ENCODE data around the gene OBSCN. TPM values are rescaled to one million over a fixed set of nuclear protein-coding genes. Genes with fewer than 3 reads are reported as not detected.

The OBSCN gene
- total and polyA plus RNA-seq, 10 of the 15 experiments (the other 5 are each of a cell fraction or from before 2014, with no cell fraction given): 0.01 to 0.36 (median 0.08) TPM; not detected in 2

DNA sequence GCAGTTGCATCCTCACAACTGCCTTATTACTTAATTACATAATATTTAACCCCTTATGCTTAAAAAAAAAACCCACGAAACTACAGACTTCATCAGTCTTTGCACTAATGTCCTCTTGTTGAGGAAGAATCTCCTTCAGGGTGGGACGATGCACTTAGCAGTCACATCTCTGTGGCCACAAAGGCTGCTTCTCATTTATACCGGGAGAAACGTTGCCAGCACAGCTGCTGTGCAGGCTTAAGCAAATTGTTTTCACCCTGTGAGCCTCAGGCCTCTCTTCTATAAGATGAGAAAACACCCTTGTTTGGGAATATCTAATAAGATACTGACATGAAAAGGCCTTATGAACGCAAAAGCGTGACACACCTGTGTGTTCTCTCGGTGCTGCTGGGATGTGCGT, 2.9 kb upstream of the OBSCN start:
- ATAC-seq (no peak), FAIRE-seq (no peak), DNase-seq (ENCODE audit: low read depth, low spot score) (no peak)
- H3K36me3 ChIP-seq (ENCODE audit: control insufficient read depth in 2 of 2, insufficient read depth in 2 of 2, low read length in 1 of 2): no peaks in the 10 kb centered on the region
- H3K4me1 ChIP-seq (ENCODE audit: control insufficient read depth, insufficient read depth, low read length): no peaks in the 10 kb centered on the region
- H3K79me2 ChIP-seq (ENCODE audit: control insufficient read depth, insufficient read depth, low read length): no peaks in the 10 kb centered on the region
- H3K27ac ChIP-seq (ENCODE audit: control insufficient read depth, insufficient read depth): no peak overlapping the region
- RAD21 ChIA-PET (ENCODE audit: unreplicated experiment): no interaction called here
- SMC1A ChIA-PET (ENCODE audit: uncharacterized antibody, unreplicated experiment): no interaction called here
- no peak overlapping the region for H3K4me2 ChIP-seq (ENCODE audit: control insufficient read depth, insufficient read depth)
- POLR2A ChIA-PET: no interaction called here
- no TSS peak for BruUV-seq (replicated peaks)
- H3K27me3 ChIP-seq (replicated peaks in 1 of 2; ENCODE audit: control insufficient read depth in 2 of 2, insufficient read depth in 2 of 2, low read length in 1 of 2): no peaks in the 10 kb centered on the region; a peak in 2 of 4 replicates
- no peaks in the 10 kb centered on the region; the same call in 2 of the 3 replicates for H3K9me3 ChIP-seq (replicated peaks; ENCODE audit: control insufficient read depth, insufficient read depth, low read length)
- intact Hi-C loops (cut with micrococcal nuclease; ENCODE audit: unreplicated experiment) (no loop called here), in situ Hi-C loops (cut with MboI) (no loop called here)
- WGBS (ENCODE audit: insufficient coverage, insufficient replicate concordance, low lambda C conversion rate, missing lambda C conversion rate): 50% methylated on average over 8 of the region's 8 CpGs
- no peak overlapping the region for H2AFZ ChIP-seq (ENCODE audit: control insufficient read depth, low read depth, low read length)
- H3K4me3 ChIP-seq: no peak overlapping the region
- CTCF ChIA-PET: no interaction called here
- TF ChIP-seq SIN3A (IDR thresholded peaks at IDR 0.05; ENCODE audit: low read depth, low read length) (no peak), TBL1XR1 (IDR thresholded peaks at IDR 0.05; ENCODE audit: low read depth, low read length) (no peak), CBFB (IDR thresholded peaks at IDR 0.05; ENCODE audit: low read depth) (no peak), MTA2 (IDR thresholded peaks at IDR 0.05; ENCODE audit: low read depth) (no peak), TARDBP (IDR thresholded peaks at IDR 0.05; ENCODE audit: borderline replicate concordance) (no peak), JUND (IDR thresholded peaks at IDR 0.05; ENCODE audit: low read depth, low read length) (no peak), MYB (IDR thresholded peaks at IDR 0.05; ENCODE audit: borderline replicate concordance, low read depth, low read length) (no peak), SUPT20H (IDR thresholded peaks at IDR 0.05; ENCODE audit: borderline replicate concordance, control insufficient read depth, low read depth, low read length) (no peak), NFYA (IDR thresholded peaks at IDR 0.05; ENCODE audit: borderline replicate concordance, low read depth, low read length) (no peak)
- TF ChIP-seq, protein P1, sequence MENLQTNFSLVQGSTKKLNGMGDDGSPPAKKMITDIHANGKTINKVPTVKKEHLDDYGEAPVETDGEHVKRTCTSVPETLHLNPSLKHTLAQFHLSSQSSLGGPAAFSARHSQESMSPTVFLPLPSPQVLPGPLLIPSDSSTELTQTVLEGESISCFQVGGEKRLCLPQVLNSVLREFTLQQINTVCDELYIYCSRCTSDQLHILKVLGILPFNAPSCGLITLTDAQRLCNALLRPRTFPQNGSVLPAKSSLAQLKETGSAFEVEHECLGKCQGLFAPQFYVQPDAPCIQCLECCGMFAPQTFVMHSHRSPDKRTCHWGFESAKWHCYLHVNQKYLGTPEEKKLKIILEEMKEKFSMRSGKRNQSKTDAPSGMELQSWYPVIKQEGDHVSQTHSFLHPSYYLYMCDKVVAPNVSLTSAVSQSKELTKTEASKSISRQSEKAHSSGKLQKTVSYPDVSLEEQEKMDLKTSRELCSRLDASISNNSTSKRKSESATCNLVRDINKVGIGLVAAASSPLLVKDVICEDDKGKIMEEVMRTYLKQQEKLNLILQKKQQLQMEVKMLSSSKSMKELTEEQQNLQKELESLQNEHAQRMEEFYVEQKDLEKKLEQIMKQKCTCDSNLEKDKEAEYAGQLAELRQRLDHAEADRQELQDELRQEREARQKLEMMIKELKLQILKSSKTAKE (IDR thresholded peaks at IDR 0.05; ENCODE audit: low read depth, poor library complexity, severe bottlenecking): no peak
- TF ChIP-seq, protein P2, sequence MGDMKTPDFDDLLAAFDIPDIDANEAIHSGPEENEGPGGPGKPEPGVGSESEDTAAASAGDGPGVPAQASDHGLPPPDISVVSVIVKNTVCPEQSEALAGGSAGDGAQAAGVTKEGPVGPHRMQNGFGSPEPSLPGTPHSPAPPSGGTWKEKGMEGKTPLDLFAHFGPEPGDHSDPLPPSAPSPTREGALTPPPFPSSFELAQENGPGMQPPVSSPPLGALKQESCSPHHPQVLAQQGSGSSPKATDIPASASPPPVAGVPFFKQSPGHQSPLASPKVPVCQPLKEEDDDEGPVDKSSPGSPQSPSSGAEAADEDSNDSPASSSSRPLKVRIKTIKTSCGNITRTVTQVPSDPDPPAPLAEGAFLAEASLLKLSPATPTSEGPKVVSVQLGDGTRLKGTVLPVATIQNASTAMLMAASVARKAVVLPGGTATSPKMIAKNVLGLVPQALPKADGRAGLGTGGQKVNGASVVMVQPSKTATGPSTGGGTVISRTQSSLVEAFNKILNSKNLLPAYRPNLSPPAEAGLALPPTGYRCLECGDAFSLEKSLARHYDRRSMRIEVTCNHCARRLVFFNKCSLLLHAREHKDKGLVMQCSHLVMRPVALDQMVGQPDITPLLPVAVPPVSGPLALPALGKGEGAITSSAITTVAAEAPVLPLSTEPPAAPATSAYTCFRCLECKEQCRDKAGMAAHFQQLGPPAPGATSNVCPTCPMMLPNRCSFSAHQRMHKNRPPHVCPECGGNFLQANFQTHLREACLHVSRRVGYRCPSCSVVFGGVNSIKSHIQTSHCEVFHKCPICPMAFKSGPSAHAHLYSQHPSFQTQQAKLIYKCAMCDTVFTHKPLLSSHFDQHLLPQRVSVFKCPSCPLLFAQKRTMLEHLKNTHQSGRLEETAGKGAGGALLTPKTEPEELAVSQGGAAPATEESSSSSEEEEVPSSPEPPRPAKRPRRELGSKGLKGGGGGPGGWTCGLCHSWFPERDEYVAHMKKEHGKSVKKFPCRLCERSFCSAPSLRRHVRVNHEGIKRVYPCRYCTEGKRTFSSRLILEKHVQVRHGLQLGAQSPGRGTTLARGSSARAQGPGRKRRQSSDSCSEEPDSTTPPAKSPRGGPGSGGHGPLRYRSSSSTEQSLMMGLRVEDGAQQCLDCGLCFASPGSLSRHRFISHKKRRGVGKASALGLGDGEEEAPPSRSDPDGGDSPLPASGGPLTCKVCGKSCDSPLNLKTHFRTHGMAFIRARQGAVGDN (IDR thresholded peaks at IDR 0.05): no peak
- H3K9ac ChIP-seq (ENCODE audit: control insufficient read depth, insufficient read depth, low read length): no peak overlapping the region
- H4K20me1 ChIP-seq (ENCODE audit: control insufficient read depth, insufficient read depth): no peaks in the 10 kb centered on the region
